Gastroesophageal sphincter (tissue), 3 donors: ENCODE measurements around the gene MORC1.

ENCODE experiments used
- POLR2A ChIP-seq, 2 donors: fragments of 450-650 bp; IDR thresholded peaks; one replicate each; pipeline ENCODE4 v1.6.1; 2017; ENCODE audit warnings: antibody characterized with exemption in 2 of 2, mild to moderate bottlenecking in 2 of 2, moderate library complexity in 1 of 2
- TF ChIP-seq, protein P1 (sequence below), 4 experiments: fragments of 200-600 bp in 2 of 4; fragments of 450-650 bp in 2 of 4; sonication (generic) in 1 of 4; IDR thresholded peaks; one replicate each; pipeline ENCODE4 v1.5.1; 2017 to 2019; ENCODE audit warnings: antibody characterized with exemption in 4 of 4, mild to moderate bottlenecking in 2 of 4, moderate library complexity in 2 of 4

DNA sequence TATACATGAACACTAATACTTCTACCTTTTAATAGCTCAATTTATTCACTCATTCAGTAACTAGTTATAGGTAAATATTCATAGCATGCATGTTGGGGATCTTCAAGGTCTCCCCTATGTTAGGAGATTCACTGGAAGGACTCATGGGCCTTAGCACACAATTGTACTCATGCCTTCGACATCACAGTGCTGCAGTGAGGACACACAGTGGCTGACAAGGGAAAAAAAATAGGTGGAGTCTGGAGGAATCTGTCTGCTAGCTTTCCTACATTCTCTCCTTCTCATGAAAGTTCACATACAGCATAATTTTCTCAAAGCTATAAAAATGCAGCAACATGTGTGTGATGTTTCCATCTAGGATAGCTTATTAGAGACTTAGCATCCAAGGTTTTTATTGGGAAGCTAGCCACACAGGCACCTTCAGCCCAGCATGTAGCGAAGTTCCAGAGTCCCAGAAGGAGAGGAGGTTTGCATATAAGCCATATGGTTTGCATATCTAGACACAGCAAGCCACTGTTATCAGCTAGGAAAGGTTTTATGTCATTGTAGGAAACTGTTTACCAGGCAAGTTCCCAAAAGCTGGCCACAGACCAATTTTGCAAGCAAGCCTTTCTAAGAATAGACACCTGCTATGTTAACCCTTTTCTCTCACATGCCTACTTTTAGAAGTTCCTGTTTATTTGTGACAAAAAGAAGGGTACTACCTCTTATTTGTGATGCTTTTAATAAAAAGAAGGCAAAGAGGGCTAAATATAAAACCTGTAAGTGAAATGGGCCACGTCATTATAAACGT, 46.4 kb downstream of the MORC1 start:
- TF ChIP-seq, protein P1, sequence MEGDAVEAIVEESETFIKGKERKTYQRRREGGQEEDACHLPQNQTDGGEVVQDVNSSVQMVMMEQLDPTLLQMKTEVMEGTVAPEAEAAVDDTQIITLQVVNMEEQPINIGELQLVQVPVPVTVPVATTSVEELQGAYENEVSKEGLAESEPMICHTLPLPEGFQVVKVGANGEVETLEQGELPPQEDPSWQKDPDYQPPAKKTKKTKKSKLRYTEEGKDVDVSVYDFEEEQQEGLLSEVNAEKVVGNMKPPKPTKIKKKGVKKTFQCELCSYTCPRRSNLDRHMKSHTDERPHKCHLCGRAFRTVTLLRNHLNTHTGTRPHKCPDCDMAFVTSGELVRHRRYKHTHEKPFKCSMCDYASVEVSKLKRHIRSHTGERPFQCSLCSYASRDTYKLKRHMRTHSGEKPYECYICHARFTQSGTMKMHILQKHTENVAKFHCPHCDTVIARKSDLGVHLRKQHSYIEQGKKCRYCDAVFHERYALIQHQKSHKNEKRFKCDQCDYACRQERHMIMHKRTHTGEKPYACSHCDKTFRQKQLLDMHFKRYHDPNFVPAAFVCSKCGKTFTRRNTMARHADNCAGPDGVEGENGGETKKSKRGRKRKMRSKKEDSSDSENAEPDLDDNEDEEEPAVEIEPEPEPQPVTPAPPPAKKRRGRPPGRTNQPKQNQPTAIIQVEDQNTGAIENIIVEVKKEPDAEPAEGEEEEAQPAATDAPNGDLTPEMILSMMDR (IDR thresholded peaks at IDR 0.05): no peak
- no peak for TF ChIP-seq POLR2A (IDR thresholded peaks at IDR 0.05)
